Activated naive CD4-positive, alpha-beta T cell treated with anti-CD3 and anti-CD28 coated beads, Interleukin-2, amount 10 ng/mL, durations not matched to agents 7 days and 5 days (primary cell): ENCODE measurements around the gene FFAR3.
"Not testable (repeated sequence)": the region's sequence is repeated elsewhere in the genome, so short reads cannot be mapped to it uniquely, and the experiment has no call there.

Experiments
- CTCF ChIA-PET: fragments of 350-600 bp; sonication (Branson Sonifier 250); formaldehyde crosslinking; loops from one replicate; lab custom pipeline; 2021; ENCODE audit warnings: antibody characterized with exemption; lab: Charles Lee
- DNase-seq: peaks from one replicate; pipeline ENCODE4 v3.0.0-alpha.2; 2020
- H3K27ac Mint-ChIP-seq: one replicate; pipeline ENCODE4 v1.8.0; 2021; ENCODE audit warnings: mild to moderate bottlenecking, moderate library complexity, mixed read lengths
- H3K27me3 Mint-ChIP-seq: one replicate; pipeline ENCODE4 v1.8.0; 2021; ENCODE audit warnings: mild to moderate bottlenecking, mixed read lengths
- H3K36me3 Mint-ChIP-seq: one replicate; pipeline ENCODE4 v1.8.0; 2021; ENCODE audit warnings: mixed read lengths
- H3K4me1 Mint-ChIP-seq: one replicate; pipeline ENCODE4 v1.8.0; 2021; ENCODE audit warnings: mixed read lengths
- H3K4me3 Mint-ChIP-seq: one replicate; pipeline ENCODE4 v1.8.0; 2021; ENCODE audit warnings: mild to moderate bottlenecking, moderate library complexity, mixed read lengths
- H3K9me3 Mint-ChIP-seq: one replicate; pipeline ENCODE4 v1.8.0; 2021; ENCODE audit warnings: mixed read lengths

FFAR3 gene

GRCh38 chr19:35362261-35363000 lies 4.2 kb downstream of the FFAR3 start:
- H3K27ac Mint-ChIP-seq, result no peak overlapping the region
- CTCF ChIA-PET, result interaction anchor here (1.0 to 1.8 kb wide), 3 partner anchors 9 to 100 kb away, joined by 3 to 10 read pairs (median 3); no protein-coding TSS in a partner anchor

GRCh38 chr19:35363001-35363590 lies 4.8 kb downstream of the FFAR3 start:
- Mint-ChIP-seq H3K4me1 (peaks cover 4% of the 10 kb centered on the region), H3K4me3 (no peak overlapping the region), H3K27me3 (peaks cover 41% of the 10 kb centered on the region), H3K9me3 (no peaks in the 10 kb centered on the region), H3K27ac (no peak overlapping the region), H3K36me3 (no peaks in the 10 kb centered on the region)
- DNase-seq, result no peak
- CTCF ChIA-PET, result interaction anchor here (1.0 to 1.8 kb wide), 2 partner anchors 10 to 99 kb away, joined by 3 to 10 read pairs; no protein-coding TSS in a partner anchor

More at GRCh38 chr19:35362261-35363000, 4.2 kb downstream of the FFAR3 start:
- Mint-ChIP-seq H3K4me3 (no peak overlapping the region), H3K27me3 (peaks cover 36% of the 10 kb centered on the region), H3K36me3 (no peaks in the 10 kb centered on the region), H3K4me1 (peaks cover 9% of the 10 kb centered on the region), H3K9me3 (no peaks in the 10 kb centered on the region)
- no peak for DNase-seq

GRCh38 chr19:35363711-35364425 lies 5.6 kb downstream of the FFAR3 start:
- CTCF ChIA-PET, result interaction anchor here (1.3 kb wide), 1 partner anchor 11 kb away, joined by 5 read pairs; no protein-coding TSS in a partner anchor
- H3K9me3 Mint-ChIP-seq, result no peaks in the 10 kb centered on the region
- DNase-seq, result no peak

GRCh38 chr19:35365303-35365702 lies 7.0 kb downstream of the FFAR3 start:
- no peaks in the 10 kb centered on the region for H3K36me3 Mint-ChIP-seq
- CTCF ChIA-PET, result interaction anchor here (0.8 to 1.5 kb wide), 3 partner anchors 13 to 130 kb away, joined by 3 to 4 read pairs (median 3); no protein-coding TSS in a partner anchor
- no peak for DNase-seq
- H3K9me3 Mint-ChIP-seq, result no peaks in the 10 kb centered on the region
- no peak overlapping the region for H3K27ac Mint-ChIP-seq
- no peaks in the 10 kb centered on the region for H3K4me1 Mint-ChIP-seq
- no peak overlapping the region for H3K4me3 Mint-ChIP-seq
- peaks cover 50% of the 10 kb centered on the region for H3K27me3 Mint-ChIP-seq

More at GRCh38 chr19:35363711-35364425, 5.6 kb downstream of the FFAR3 start:
- H3K27me3 Mint-ChIP-seq, result peaks cover 49% of the 10 kb centered on the region
- no peaks in the 10 kb centered on the region for H3K36me3 Mint-ChIP-seq
- H3K4me1 Mint-ChIP-seq, result no peaks in the 10 kb centered on the region
- no peak overlapping the region for H3K27ac Mint-ChIP-seq
- no peak overlapping the region for H3K4me3 Mint-ChIP-seq

- CTCF ChIA-PET, result no interaction called here
- peaks cover 30% of the 10 kb centered on the region for H3K27me3 Mint-ChIP-seq
- no peak overlapping the region for H3K4me3 Mint-ChIP-seq
- no peak for DNase-seq
- no peaks in the 10 kb centered on the region for H3K36me3 Mint-ChIP-seq
- no peak overlapping the region for H3K27ac Mint-ChIP-seq
- no peaks in the 10 kb centered on the region for H3K9me3 Mint-ChIP-seq
- H3K4me1 Mint-ChIP-seq, result no peaks in the 10 kb centered on the region
Measured at GRCh38 chr19:35368378-35368777, 10.1 kb downstream of the FFAR3 start.

- CTCF ChIA-PET, result no interaction called here
- Mint-ChIP-seq H3K9me3 (no peaks in the 10 kb centered on the region), H3K36me3 (no peaks in the 10 kb centered on the region), H3K4me3 (no peak overlapping the region), H3K27ac (no peak overlapping the region), H3K4me1 (no peaks in the 10 kb centered on the region), H3K27me3 (peaks cover 36% of the 10 kb centered on the region)
- DNase-seq, result no peak
Measured at GRCh38 chr19:35369522-35369921, 11.3 kb downstream of the FFAR3 start.

GRCh38 chr19:35370722-35371121 lies 12.5 kb downstream of the FFAR3 start, which contains the start of gene GPR42:
GPR42 (plus strand) TSS chr19:35371068; CDS start chr19:35371360, 292 bp downstream.
- CTCF ChIA-PET, result no interaction called here
- Mint-ChIP-seq H3K4me3 (no peak within 1 kb of the TSS), H3K4me1 (no peaks in the 10 kb centered on the region), H3K27ac (no peak within 1 kb of the TSS), H3K36me3 (no peaks in the 10 kb centered on the region), H3K27me3 (peaks cover 48% of the 10 kb centered on the region), H3K9me3 (no peaks in the 10 kb centered on the region)
- DNase-seq, result no peak

GRCh38 chr19:35373492-35373891 lies 15.2 kb downstream of the FFAR3 start:
- Mint-ChIP-seq H3K27ac (no peak overlapping the region), H3K4me1 (no peaks in the 10 kb centered on the region), H3K27me3 (peaks cover 46% of the 10 kb centered on the region), H3K36me3 (no peaks in the 10 kb centered on the region), H3K9me3 (no peaks in the 10 kb centered on the region), H3K4me3 (no peak overlapping the region)
- CTCF ChIA-PET, result no interaction called here
- DNase-seq, result no peak

GRCh38 chr19:35374031-35374430 lies 15.8 kb downstream of the FFAR3 start:
- H3K4me1 Mint-ChIP-seq, H3K4me3 Mint-ChIP-seq, H3K9me3 Mint-ChIP-seq, H3K36me3 Mint-ChIP-seq, H3K27ac Mint-ChIP-seq, CTCF ChIA-PET, DNase-seq: not testable (repeated sequence)
- peaks cover 42% of the 10 kb centered on the region for H3K27me3 Mint-ChIP-seq

GRCh38 chr19:35375505-35376307 lies 17.4 kb downstream of the FFAR3 start:
- no peaks in the 10 kb centered on the region for H3K9me3 Mint-ChIP-seq
- no peak for DNase-seq
- no peaks in the 10 kb centered on the region for H3K4me1 Mint-ChIP-seq
- no peak overlapping the region for H3K27ac Mint-ChIP-seq
- H3K36me3 Mint-ChIP-seq, result no peaks in the 10 kb centered on the region
- CTCF ChIA-PET, result interaction anchor here (1.2 to 1.4 kb wide), 2 partner anchors 14 to 119 kb away, joined by 3 read pairs; no protein-coding TSS in a partner anchor
- H3K27me3 Mint-ChIP-seq, result peaks cover 48% of the 10 kb centered on the region
- no peak overlapping the region for H3K4me3 Mint-ChIP-seq

- H3K4me1 Mint-ChIP-seq, result no peaks in the 10 kb centered on the region
- no peak for DNase-seq
- no peak overlapping the region for H3K4me3 Mint-ChIP-seq
- no peak overlapping the region for H3K27ac Mint-ChIP-seq
- H3K36me3 Mint-ChIP-seq, result no peaks in the 10 kb centered on the region
- H3K9me3 Mint-ChIP-seq, result no peaks in the 10 kb centered on the region
- peaks cover 56% of the 10 kb centered on the region for H3K27me3 Mint-ChIP-seq
- CTCF ChIA-PET, result no interaction called here
Measured at GRCh38 chr19:35377656-35378055, 19.4 kb downstream of the FFAR3 start.

GRCh38 chr19:35378356-35378755 lies 20.1 kb downstream of the FFAR3 start:
- no peaks in the 10 kb centered on the region for H3K4me1 Mint-ChIP-seq
- CTCF ChIA-PET, result interaction anchor here (1.0 kb wide), 2 partner anchors 25 to 109 kb away, joined by 3 to 5 read pairs; no protein-coding TSS in a partner anchor
- peaks cover 60% of the 10 kb centered on the region for H3K27me3 Mint-ChIP-seq

GRCh38 chr19:35379545-35379944 lies 21.3 kb downstream of the FFAR3 start:
- peaks cover 49% of the 10 kb centered on the region for H3K27me3 Mint-ChIP-seq
- H3K4me3 Mint-ChIP-seq, CTCF ChIA-PET, H3K4me1 Mint-ChIP-seq, H3K9me3 Mint-ChIP-seq, DNase-seq, H3K27ac Mint-ChIP-seq, H3K36me3 Mint-ChIP-seq: not testable (repeated sequence)

More at GRCh38 chr19:35378356-35378755, 20.1 kb downstream of the FFAR3 start:
- no peak overlapping the region for H3K27ac Mint-ChIP-seq
- no peaks in the 10 kb centered on the region for H3K9me3 Mint-ChIP-seq
- no peaks in the 10 kb centered on the region for H3K36me3 Mint-ChIP-seq
- DNase-seq, result no peak
- H3K4me3 Mint-ChIP-seq, result no peak overlapping the region
